ENCODE measurements around the gene PKD1L1. TPM values are rescaled to one million over a fixed set of nuclear protein-coding genes. Genes with fewer than 3 reads are reported as not detected.

The PKD1L1 gene
- total RNA-seq, 1 experiment from 2014 or later, result 0.07 TPM

- POLR2A ChIA-PET, result no interaction called here
- no peak overlapping the region for H3K27ac Mint-ChIP-seq
These were observed 58.1 kb downstream of the PKD1L1 start for GRCh38 chr7:47890125-47890524.

DNA sequence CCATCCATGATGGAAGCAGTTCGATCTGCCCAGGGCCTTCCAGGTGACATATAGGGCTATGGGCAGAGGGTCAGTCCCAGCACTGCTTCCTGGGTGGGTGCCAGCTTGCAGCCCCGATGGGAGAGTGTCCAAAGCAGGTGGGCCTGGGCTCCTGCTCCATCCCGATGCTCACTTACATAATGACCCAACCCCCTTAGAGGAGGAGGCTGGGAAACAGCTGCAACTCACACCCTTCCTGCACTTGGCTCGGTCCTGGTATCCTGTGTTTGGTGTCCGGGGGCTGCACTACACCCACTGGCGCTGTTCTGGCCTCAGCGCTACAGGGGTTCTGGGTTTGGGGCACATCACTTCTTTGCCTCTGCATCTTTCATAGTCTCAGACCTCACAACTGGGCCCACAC, 58.5 kb downstream of the PKD1L1 start:
- CTCF ChIA-PET, result no interaction called here
- POLR2A ChIA-PET, result no interaction called here
- H3K9me3 Mint-ChIP-seq, result no peaks in the 10 kb centered on the region
- H3K36me3 Mint-ChIP-seq, result no peaks in the 10 kb centered on the region
- DNase-seq (ENCODE audit: low spot score) (no peak), ATAC-seq (no peak)
- TF ChIP-seq KAT7 (CRISPR knock-in tag; IDR thresholded peaks at IDR 0.05; ENCODE audit: borderline replicate concordance) (no peak), ERG (CRISPR knock-in tag; IDR thresholded peaks at IDR 0.05) (no peak), ZNF138 (CRISPR knock-in tag; conservative IDR thresholded peaks at IDR 0.05) (no peak), USF2 (CRISPR knock-in tag; IDR thresholded peaks at IDR 0.05) (no peak), STAT6 (CRISPR knock-in tag; conservative IDR thresholded peaks at IDR 0.05; ENCODE audit: low read depth) (no peak)
- H3K4me3 Mint-ChIP-seq, result no peak overlapping the region
- H3K4me1 Mint-ChIP-seq, result peaks cover 2% of the 10 kb centered on the region; the same call in 1 of the 2 replicates
- no peaks in the 10 kb centered on the region; the same call in 1 of the 2 replicates for H3K27me3 Mint-ChIP-seq (ENCODE audit: low read depth)
- no peak overlapping the region for H3K27ac Mint-ChIP-seq

More at GRCh38 chr7:47890125-47890524, 58.1 kb downstream of the PKD1L1 start:
- CTCF ChIA-PET, result no interaction called here
- Mint-ChIP-seq H3K9me3 (no peaks in the 10 kb centered on the region), H3K4me3 (no peak overlapping the region), H3K36me3 (no peaks in the 10 kb centered on the region), H3K4me1 (peaks cover 6% of the 10 kb centered on the region), H3K27me3 (ENCODE audit: low read depth) (no peaks in the 10 kb centered on the region; the same call in 1 of the 2 replicates)
- ATAC-seq (no peak), DNase-seq (ENCODE audit: low spot score) (no peak)
- no peak for TF ChIP-seq ZNF416 (CRISPR knock-in tag; IDR thresholded peaks at IDR 0.05)
- no peak for TF ChIP-seq ATF1 (CRISPR knock-in tag; IDR thresholded peaks at IDR 0.05)
- TF ChIP-seq, protein P1, sequence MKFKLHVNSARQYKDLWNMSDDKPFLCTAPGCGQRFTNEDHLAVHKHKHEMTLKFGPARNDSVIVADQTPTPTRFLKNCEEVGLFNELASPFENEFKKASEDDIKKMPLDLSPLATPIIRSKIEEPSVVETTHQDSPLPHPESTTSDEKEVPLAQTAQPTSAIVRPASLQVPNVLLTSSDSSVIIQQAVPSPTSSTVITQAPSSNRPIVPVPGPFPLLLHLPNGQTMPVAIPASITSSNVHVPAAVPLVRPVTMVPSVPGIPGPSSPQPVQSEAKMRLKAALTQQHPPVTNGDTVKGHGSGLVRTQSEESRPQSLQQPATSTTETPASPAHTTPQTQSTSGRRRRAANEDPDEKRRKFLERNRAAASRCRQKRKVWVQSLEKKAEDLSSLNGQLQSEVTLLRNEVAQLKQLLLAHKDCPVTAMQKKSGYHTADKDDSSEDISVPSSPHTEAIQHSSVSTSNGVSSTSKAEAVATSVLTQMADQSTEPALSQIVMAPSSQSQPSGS (CRISPR knock-in tag; IDR thresholded peaks at IDR 0.05; ENCODE audit: borderline replicate concordance, low read depth), result no peak

DNA sequence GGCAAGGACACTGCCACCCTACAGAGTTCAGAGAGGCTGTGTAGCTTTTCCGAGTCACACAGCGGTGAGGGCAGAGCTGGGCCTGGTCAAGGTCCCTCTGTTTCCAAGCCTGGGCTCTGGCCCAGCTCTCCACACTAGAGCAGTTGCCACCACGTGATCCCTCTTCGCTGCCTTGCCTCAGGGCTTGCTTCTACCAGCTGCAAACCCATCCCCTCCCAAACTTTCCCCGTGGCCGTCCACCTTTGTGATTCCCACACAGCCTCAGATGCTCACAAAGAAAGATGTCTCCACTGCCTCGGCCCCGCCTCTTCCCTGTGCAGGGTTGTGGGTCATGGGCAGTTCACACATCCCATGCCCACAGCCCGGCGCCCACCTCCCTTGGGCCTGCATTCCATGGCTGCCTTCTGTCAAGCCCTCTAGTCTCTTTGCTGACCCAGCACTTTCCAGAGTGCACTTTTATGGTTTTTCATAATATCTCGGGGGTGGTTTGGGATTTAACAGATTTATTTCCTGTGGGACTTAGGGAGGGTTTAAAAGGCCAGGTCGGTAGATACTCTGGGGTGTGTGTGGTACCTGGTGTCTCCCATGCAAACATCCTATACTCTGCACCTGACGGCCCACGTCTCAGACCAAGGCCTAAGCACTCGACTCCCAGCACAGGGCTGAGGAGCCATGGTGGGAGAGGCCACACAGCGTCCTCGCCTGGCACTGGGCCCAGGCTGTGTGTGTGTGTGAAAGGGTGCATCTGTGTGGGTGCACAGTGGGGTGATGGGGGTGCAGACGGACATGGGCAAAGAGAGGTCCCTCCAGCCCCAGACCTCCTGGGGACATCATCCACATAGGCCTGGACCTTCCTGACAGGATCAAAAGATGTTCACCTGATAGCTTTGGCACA, 59.6 kb downstream of the PKD1L1 start:
- DNase-seq (ENCODE audit: low spot score) (no peak), ATAC-seq (no peak)
- Mint-ChIP-seq H3K9me3 (no peaks in the 10 kb centered on the region), H3K27me3 (ENCODE audit: low read depth) (no peaks in the 10 kb centered on the region; the same call in 1 of the 2 replicates), H3K4me1 (peaks cover 2% of the 10 kb centered on the region; the same call in 1 of the 2 replicates), H3K4me3 (no peak overlapping the region), H3K27ac (no peak overlapping the region), H3K36me3 (no peaks in the 10 kb centered on the region)
- CTCF ChIA-PET, result no interaction called here
- POLR2A ChIA-PET, result no interaction called here
- TF ChIP-seq, protein P2, sequence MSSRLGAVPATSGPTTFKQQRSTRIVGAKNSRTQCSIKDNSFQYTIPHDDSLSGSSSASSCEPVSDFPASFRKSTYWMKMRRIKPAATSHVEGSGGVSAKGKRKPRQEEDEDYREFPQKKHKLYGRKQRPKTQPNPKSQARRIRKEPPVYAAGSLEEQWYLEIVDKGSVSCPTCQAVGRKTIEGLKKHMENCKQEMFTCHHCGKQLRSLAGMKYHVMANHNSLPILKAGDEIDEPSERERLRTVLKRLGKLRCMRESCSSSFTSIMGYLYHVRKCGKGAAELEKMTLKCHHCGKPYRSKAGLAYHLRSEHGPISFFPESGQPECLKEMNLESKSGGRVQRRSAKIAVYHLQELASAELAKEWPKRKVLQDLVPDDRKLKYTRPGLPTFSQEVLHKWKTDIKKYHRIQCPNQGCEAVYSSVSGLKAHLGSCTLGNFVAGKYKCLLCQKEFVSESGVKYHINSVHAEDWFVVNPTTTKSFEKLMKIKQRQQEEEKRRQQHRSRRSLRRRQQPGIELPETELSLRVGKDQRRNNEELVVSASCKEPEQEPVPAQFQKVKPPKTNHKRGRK (CRISPR knock-in tag; IDR thresholded peaks at IDR 0.05; ENCODE audit: borderline replicate concordance), result no peak
- TF ChIP-seq, protein P3, sequence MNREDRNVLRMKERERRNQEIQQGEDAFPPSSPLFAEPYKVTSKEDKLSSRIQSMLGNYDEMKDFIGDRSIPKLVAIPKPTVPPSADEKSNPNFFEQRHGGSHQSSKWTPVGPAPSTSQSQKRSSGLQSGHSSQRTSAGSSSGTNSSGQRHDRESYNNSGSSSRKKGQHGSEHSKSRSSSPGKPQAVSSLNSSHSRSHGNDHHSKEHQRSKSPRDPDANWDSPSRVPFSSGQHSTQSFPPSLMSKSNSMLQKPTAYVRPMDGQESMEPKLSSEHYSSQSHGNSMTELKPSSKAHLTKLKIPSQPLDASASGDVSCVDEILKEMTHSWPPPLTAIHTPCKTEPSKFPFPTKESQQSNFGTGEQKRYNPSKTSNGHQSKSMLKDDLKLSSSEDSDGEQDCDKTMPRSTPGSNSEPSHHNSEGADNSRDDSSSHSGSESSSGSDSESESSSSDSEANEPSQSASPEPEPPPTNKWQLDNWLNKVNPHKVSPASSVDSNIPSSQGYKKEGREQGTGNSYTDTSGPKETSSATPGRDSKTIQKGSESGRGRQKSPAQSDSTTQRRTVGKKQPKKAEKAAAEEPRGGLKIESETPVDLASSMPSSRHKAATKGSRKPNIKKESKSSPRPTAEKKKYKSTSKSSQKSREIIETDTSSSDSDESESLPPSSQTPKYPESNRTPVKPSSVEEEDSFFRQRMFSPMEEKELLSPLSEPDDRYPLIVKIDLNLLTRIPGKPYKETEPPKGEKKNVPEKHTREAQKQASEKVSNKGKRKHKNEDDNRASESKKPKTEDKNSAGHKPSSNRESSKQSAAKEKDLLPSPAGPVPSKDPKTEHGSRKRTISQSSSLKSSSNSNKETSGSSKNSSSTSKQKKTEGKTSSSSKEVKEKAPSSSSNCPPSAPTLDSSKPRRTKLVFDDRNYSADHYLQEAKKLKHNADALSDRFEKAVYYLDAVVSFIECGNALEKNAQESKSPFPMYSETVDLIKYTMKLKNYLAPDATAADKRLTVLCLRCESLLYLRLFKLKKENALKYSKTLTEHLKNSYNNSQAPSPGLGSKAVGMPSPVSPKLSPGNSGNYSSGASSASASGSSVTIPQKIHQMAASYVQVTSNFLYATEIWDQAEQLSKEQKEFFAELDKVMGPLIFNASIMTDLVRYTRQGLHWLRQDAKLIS (CRISPR knock-in tag; IDR thresholded peaks at IDR 0.05; ENCODE audit: borderline replicate concordance), result no peak
- no peak for TF ChIP-seq EMX1 (CRISPR knock-in tag; IDR thresholded peaks at IDR 0.05)
- TF ChIP-seq E2F1 (CRISPR knock-in tag; IDR thresholded peaks at IDR 0.05), result no peak
- TF ChIP-seq NR2C2 (CRISPR knock-in tag; IDR thresholded peaks at IDR 0.05), result no peak
- TF ChIP-seq, protein P4, sequence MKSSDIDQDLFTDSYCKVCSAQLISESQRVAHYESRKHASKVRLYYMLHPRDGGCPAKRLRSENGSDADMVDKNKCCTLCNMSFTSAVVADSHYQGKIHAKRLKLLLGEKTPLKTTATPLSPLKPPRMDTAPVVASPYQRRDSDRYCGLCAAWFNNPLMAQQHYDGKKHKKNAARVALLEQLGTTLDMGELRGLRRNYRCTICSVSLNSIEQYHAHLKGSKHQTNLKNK (CRISPR knock-in tag; IDR thresholded peaks at IDR 0.05), result no peak
- TF ChIP-seq, protein P5, sequence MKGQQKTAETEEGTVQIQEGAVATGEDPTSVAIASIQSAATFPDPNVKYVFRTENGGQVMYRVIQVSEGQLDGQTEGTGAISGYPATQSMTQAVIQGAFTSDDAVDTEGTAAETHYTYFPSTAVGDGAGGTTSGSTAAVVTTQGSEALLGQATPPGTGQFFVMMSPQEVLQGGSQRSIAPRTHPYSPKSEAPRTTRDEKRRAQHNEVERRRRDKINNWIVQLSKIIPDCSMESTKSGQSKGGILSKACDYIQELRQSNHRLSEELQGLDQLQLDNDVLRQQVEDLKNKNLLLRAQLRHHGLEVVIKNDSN (CRISPR knock-in tag; IDR thresholded peaks at IDR 0.05), result no peak
